Liver (tissue), 5 donors: ENCODE results near the gene ERICH2. TPM values are rescaled to one million over a fixed set of nuclear protein-coding genes. Genes with fewer than 3 reads are reported as not detected.

Experiments
- polyA plus RNA-seq, 2 donors: library from polyadenylated mRNA; stranded (reverse) in 1 of 2; unstranded in 1 of 2; fragments of 200-250 nt in 1 of 2; fragments of >200 nt in 1 of 2; fragmentation: Nextera tagmentation in 1 of 2; extraction: Ambion mirVana in 1 of 2; gene quantifications; one replicate each; pipeline versions ENCODE4 v1.2.1 to v1.2.3, GENCODE V29; 2013 to 2015
- small RNA-seq: library from RNA; depleted of rRNA; stranded (forward); fragments of <200 nt; gene quantifications from one replicate; pipeline ENCODE3, GENCODE V24; 2014
- total RNA-seq, 2 donors: library from RNA; depleted of rRNA; stranded (reverse); fragments of >200 nt; gene quantifications; one replicate each; pipeline ENCODE4 v1.2.3, GENCODE V29; 2014
- donor health status: healthy.
- donor health status: healthy.
- donor health status: healthy.

Gene ERICH2
- total and polyA plus RNA-seq, 4 donors, result 0.39 to 3.0 (median 0.42) TPM; not detected in 1

Small RNA genes lying within 50 kb of the gene (small RNA-seq; reads per million reads assigned to genes)
- not detected for gene RF00019

Other genes starting within 250 kb of the ERICH2 start
- under 1 TPM; 0.05 to 0.84 TPM for gene SP5, start 55.0 kb upstream of the ERICH2 start, total RNA-seq
- 1 to 10 TPM; 1.6 TPM for gene SP5, start 55.0 kb upstream of the ERICH2 start, polyA plus RNA-seq
- under 1 TPM; 0.08 to 0.19 TPM for gene GAD1, start 46.5 kb downstream of the ERICH2 start, total RNA-seq
- gene GAD1, start 46.5 kb downstream of the ERICH2 start, polyA plus RNA-seq, result not detected
- gene GORASP2, start 158.9 kb downstream of the ERICH2 start, total RNA-seq, result 10 to 100 TPM; 12.5 to 31.6 TPM
- 10 to 100 TPM; 28.2 to 40.1 TPM for gene GORASP2, start 158.9 kb downstream of the ERICH2 start, polyA plus RNA-seq